AG09309 (cell line): ENCODE data around the gene SULT1C4.

Experiments
- DNase-seq: peaks from one replicate; pipeline ENCODE4 v3.0.0-alpha.2; 2010; ENCODE audit warnings: low read depth
- H3K4me3 ChIP-seq: 2 replicates; pipeline ENCODE4 v1.5.1; 2011; ENCODE audit warnings: mild to moderate bottlenecking, low read depth, low read length, moderate library complexity; ENCODE audit not compliant: control insufficient read depth
- TF ChIP-seq, protein P1 (sequence below): IDR thresholded peaks from 2 replicates; pipeline ENCODE4 v1.5.1; 2011; ENCODE audit warnings: mild to moderate bottlenecking, low read depth, low read length, inconsistent platforms; ENCODE audit not compliant: insufficient read depth, control insufficient read depth; ENCODE audit errors: missing control alignments

The SULT1C4 gene

GRCh38 chr2:108377815-108378630 is at the start of gene SULT1C4:
Gene SULT1C4 (plus strand): TSS chr2:108377954. CDS start chr2:108378338, 384 bp downstream.
- TF ChIP-seq, protein P1, sequence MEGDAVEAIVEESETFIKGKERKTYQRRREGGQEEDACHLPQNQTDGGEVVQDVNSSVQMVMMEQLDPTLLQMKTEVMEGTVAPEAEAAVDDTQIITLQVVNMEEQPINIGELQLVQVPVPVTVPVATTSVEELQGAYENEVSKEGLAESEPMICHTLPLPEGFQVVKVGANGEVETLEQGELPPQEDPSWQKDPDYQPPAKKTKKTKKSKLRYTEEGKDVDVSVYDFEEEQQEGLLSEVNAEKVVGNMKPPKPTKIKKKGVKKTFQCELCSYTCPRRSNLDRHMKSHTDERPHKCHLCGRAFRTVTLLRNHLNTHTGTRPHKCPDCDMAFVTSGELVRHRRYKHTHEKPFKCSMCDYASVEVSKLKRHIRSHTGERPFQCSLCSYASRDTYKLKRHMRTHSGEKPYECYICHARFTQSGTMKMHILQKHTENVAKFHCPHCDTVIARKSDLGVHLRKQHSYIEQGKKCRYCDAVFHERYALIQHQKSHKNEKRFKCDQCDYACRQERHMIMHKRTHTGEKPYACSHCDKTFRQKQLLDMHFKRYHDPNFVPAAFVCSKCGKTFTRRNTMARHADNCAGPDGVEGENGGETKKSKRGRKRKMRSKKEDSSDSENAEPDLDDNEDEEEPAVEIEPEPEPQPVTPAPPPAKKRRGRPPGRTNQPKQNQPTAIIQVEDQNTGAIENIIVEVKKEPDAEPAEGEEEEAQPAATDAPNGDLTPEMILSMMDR: no peak
- DNase-seq: no peak
- H3K4me3 ChIP-seq: no peak within 1 kb of the TSS

DNA sequence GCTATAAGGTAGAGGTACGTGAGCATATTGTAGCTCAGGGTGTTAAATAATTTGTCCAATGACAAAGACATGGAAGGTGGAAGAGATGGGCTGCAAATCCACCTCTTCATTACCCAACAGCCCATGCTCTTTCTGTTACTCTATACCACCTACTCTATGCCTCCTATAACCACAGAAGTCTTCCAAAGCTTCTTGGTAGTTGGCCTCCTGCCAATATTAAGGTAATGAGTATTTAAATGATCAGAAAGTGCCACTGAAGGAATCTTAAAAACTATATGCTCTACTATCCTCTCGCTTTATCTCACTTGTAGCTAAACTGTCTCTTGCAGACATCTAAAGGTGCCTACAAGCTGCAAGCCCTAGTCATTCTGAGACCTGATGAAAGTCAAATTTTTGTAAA is 48.0 kb upstream of the SULT1C4 start:
- DNase-seq: no peak
- TF ChIP-seq, protein P1: no peak
- H3K4me3 ChIP-seq: no peak overlapping the region

- no peak for DNase-seq
- TF ChIP-seq, protein P1: no peak
- H3K4me3 ChIP-seq: no peak overlapping the region
These were observed 46.8 kb upstream of the SULT1C4 start for GRCh38 chr2:108330979-108331378.

- TF ChIP-seq, protein P1: no peak
- H3K4me3 ChIP-seq: no peak overlapping the region
- DNase-seq: no peak
These were observed 31.8 kb upstream of the SULT1C4 start for GRCh38 chr2:108345951-108346350.

GRCh38 chr2:108346827-108347226 is 30.9 kb upstream of the SULT1C4 start:
- H3K4me3 ChIP-seq: no peak overlapping the region
- no peak for DNase-seq
- TF ChIP-seq, protein P1: no peak

DNA sequence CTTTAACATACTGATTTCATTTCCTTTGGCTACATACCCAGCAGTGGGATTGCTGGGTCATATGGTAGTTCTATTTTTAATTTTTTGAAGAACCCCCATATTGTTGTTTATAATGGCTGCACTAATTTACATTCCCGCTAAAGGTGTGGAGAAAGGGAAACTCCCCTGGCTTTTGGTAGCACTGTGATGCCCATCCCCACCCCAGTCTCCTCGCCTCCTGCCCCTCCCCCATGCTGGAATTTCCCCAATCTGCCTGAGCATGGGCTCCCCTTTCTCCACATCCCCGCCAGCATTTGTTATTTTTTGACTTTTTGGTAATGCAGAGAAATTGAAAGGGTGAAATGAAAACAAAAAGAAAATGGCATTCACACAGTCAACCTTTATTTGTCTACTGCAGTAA is 30.0 kb upstream of the SULT1C4 start:
- no peak for DNase-seq
- TF ChIP-seq, protein P1: no peak
- no peak overlapping the region for H3K4me3 ChIP-seq
